Panc1 (cell line): ENCODE results near the gene ZCCHC24. TPM values are rescaled to one million over a fixed set of nuclear protein-coding genes. Genes with fewer than 3 reads are reported as not detected.

Source experiments
- ATAC-seq: fragments of 200-7000 bp; cut with Tn5 transposase; 2 replicates; pipeline ENCODE4 v1.9.1; 2020; ENCODE audit warnings: mild to moderate bottlenecking, moderate library complexity
- BruUV-seq: library from RNA; stranded (reverse); fragments of 400-500 nt; replicated peaks from 2 replicates; lab custom pipeline; 2021; lab: Mats Ljungman, UMichigan
- CTCF ChIA-PET: fragments of 300-600 bp; sonication (Branson Sonifier 250); formaldehyde crosslinking; loops from one replicate; lab custom pipeline; 2022; ENCODE audit warnings: antibody characterized with exemption; lab: Charles Lee
- POLR2A ChIA-PET: fragments of 300-600 bp; sonication (Branson Sonifier 250); formaldehyde crosslinking; loops from one replicate; lab custom pipeline; 2022; ENCODE audit warnings: antibody characterized with exemption; lab: Charles Lee
- DNase-seq: peaks from one replicate; pipeline ENCODE4 v3.0.0-alpha.2; 2010; ENCODE audit warnings: low read depth, low spot score
- H3K27ac ChIP-seq: 2 replicates; pipeline ENCODE4 v1.5.1; 2011; ENCODE audit warnings: mild to moderate bottlenecking, low read length, inconsistent platforms
- H3K27me3 ChIP-seq: fragments of 200-500 bp; sonication (Bioruptor generic); 2 replicates; pipeline ENCODE4 v1.6.0; 2014; ENCODE audit warnings: low read length, inconsistent platforms; ENCODE audit not compliant: control insufficient read depth, insufficient read depth
- H3K36me3 ChIP-seq: fragments of 200-500 bp; sonication (Bioruptor generic); 2 replicates; pipeline ENCODE4 v1.5.1; 2014; ENCODE audit warnings: inconsistent platforms, mild to moderate bottlenecking, low read length, moderate library complexity; ENCODE audit not compliant: control insufficient read depth, insufficient read depth
- H3K4me1 ChIP-seq: 2 replicates; pipeline ENCODE4 v1.5.1; 2011; ENCODE audit warnings: inconsistent platforms, mild to moderate bottlenecking, low read length, moderate library complexity; ENCODE audit not compliant: control insufficient read depth, insufficient read depth
- H3K4me3 ChIP-seq, 2 experiments: 2 replicates each; pipeline ENCODE4 v1.5.1; 2011 to 2012; ENCODE audit warnings: low read depth in 2 of 2, low read length in 2 of 2, mild to moderate bottlenecking in 2 of 2, inconsistent platforms in 1 of 2, moderate library complexity in 1 of 2
- H3K9me3 ChIP-seq: fragments of 200-500 bp; sonication (Bioruptor generic); 2 replicates; pipeline ENCODE4 v1.5.1; 2014; ENCODE audit warnings: low read depth, mild to moderate bottlenecking, inconsistent platforms, low read length, moderate library complexity; ENCODE audit not compliant: control insufficient read depth, insufficient read depth
- CTCF ChIP-seq: fragments of 450-650 bp; IDR thresholded peaks from 2 replicates; pipeline ENCODE4 v1.5.1; 2017; ENCODE audit warnings: mild to moderate bottlenecking
- POLR2AphosphoS5 ChIP-seq: IDR thresholded peaks from 2 replicates; pipeline ENCODE4 v1.6.1; 2012; ENCODE audit warnings: mild to moderate bottlenecking, low read depth, low read length, moderate library complexity
- REST ChIP-seq, 2 experiments: IDR thresholded peaks; 2 replicates each; pipeline ENCODE4 v1.6.1; 2011 to 2012; ENCODE audit warnings: low read depth in 2 of 2, control low read depth in 1 of 2, low read length in 1 of 2, mild to moderate bottlenecking in 1 of 2, moderate library complexity in 1 of 2; ENCODE audit not compliant: insufficient read depth in 1 of 2
- SIN3A ChIP-seq: IDR thresholded peaks from 2 replicates; pipeline ENCODE4 v1.6.1; 2012; ENCODE audit warnings: low read depth, mild to moderate bottlenecking, low read length, moderate library complexity, borderline replicate concordance; ENCODE audit not compliant: insufficient read depth
- TCF7L2 ChIP-seq: IDR thresholded peaks from 2 replicates; pipeline ENCODE4 v1.6.1; 2011; ENCODE audit warnings: mild to moderate bottlenecking, low read depth, low read length, inconsistent platforms
- in situ Hi-C: cut with HindIII; loops from 2 replicates; pipeline ENCODE4 v1.10.0; 2016; ENCODE audit warnings: low sequenced_read_pairs, low pct_unique_long_range_greater_than_20kb
- intact Hi-C: fragments of 100-400 bp; cut with micrococcal nuclease; formaldehyde crosslinking; loops from one replicate; pipeline ENCODE4 v1.10.0; 2022; ENCODE audit not compliant: unreplicated experiment
- total RNA-seq: library from RNA; stranded (reverse); gene quantifications from one replicate; pipeline ENCODE4 v1.2.1, GENCODE V29; 2021; ENCODE audit not compliant: unreplicated experiment

The ZCCHC24 gene
- total RNA-seq, 1 experiment from 2014 or later = 7.8 TPM

DNA sequence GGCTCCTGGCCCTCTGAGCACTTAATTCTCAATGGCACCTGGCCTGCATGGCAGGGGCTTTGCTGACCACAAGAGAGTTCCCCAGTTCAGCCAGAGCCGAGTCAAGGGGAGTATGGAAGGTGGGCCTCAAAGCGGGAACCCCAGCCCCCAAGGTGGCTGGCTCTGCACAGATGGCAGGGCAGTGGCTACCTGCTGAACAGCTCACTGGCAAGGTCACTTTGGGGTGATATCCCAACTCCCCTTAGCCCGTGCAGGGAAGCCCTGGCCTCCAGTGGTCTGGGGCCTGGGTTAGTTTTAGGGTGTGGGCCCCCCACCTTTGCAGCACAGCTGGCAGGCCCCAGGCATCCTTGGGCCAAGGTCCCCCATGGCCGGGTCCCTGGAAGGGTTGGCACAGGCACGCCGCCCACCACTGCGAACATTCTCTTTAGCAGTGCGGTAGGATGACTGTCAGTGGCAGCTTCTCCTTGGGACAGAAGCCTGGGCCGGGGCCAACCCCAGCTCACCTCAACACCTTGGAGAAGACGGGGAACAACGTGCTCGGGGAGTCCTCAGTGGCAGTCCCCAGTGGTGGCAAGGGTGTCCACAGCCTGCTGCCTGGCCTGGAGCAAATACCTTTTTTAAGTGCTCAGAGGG lies 61.3 kb downstream of the ZCCHC24 start:
- no TSS peak for BruUV-seq
- TF ChIP-seq CTCF = no peak
- no peak for TF ChIP-seq SIN3A
- no peak for TF ChIP-seq REST (IDR thresholded peaks at IDR 0.05; ENCODE audit: insufficient read depth in 1 of 2, low read depth in 2 of 2, low read length in 1 of 2)
- TF ChIP-seq TCF7L2 = no peak
- no peak for TF ChIP-seq POLR2AphosphoS5
- no peaks in the 10 kb centered on the region for H3K9me3 ChIP-seq
- POLR2A ChIA-PET = interaction anchor here (0.7 kb wide), 1 partner anchor 58 kb away, joined by 5 read pairs; no protein-coding TSS in a partner anchor
- CTCF ChIA-PET = interaction anchor here (1.3 kb wide), 1 partner anchor 10 kb away, joined by 5 read pairs; no protein-coding TSS in a partner anchor
- H3K36me3 ChIP-seq = no peaks in the 10 kb centered on the region
- intact Hi-C loops = no loop called here
- DNase-seq = no peak
- peaks cover 6% of the 10 kb centered on the region; the same call in 1 of the 2 replicates for H3K4me1 ChIP-seq
- H3K27ac ChIP-seq = no peak overlapping the region
- no peak for ATAC-seq
- in situ Hi-C loops = no loop called here
- H3K27me3 ChIP-seq = no peaks in the 10 kb centered on the region
- no peak overlapping the region for H3K4me3 ChIP-seq

DNA sequence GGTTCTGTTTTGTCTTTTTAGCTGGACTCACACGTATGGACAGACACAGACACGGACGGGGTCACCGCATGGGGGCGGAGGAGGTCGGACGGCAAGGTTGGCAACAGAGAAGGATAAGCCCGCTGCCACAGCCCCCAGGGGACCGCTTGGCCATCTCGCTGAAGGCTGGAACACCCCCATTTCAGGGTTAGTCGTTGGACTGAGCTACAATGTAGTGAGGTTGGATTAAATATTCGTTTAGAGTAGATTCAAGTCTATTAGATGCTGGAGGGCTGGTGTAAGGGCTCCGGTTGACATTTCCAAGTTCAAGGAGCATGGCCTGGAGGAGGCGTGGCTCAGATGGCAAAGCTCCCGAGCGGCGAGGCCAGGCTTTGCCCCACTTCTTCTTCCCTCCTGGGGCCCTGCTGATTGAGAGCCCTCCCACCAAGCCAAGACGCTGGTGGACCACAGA lies 62.9 kb downstream of the ZCCHC24 start:
- POLR2A ChIA-PET = no interaction called here
- no peak for DNase-seq
- no peaks in the 10 kb centered on the region for H3K9me3 ChIP-seq
- no peak for ATAC-seq
- H3K36me3 ChIP-seq = no peaks in the 10 kb centered on the region
- no peak overlapping the region for H3K27ac ChIP-seq
- BruUV-seq = no TSS peak
- TF ChIP-seq CTCF (no peak), TCF7L2 (no peak), SIN3A (no peak), REST (IDR thresholded peaks at IDR 0.05; ENCODE audit: insufficient read depth in 1 of 2, low read depth in 2 of 2, low read length in 1 of 2) (no peak), POLR2AphosphoS5 (no peak)
- CTCF ChIA-PET = interaction anchor here (1.3 kb wide), 1 partner anchor 8 kb away, joined by 5 read pairs; no protein-coding TSS in a partner anchor
- no peaks in the 10 kb centered on the region for H3K27me3 ChIP-seq
- intact Hi-C loops = no loop called here
- peaks cover 6% of the 10 kb centered on the region; the same call in 1 of the 2 replicates for H3K4me1 ChIP-seq
- in situ Hi-C loops = no loop called here
- no peak overlapping the region for H3K4me3 ChIP-seq
